GM19452 (cell line): ENCODE data around the gene ACSM6.
"Not testable (repeated sequence)": the region's sequence is repeated elsewhere in the genome, so short reads cannot be mapped to it uniquely, and the experiment has no call there.

ENCODE experiments used
- ATAC-seq: cut with Tn5 transposase; IDR thresholded peaks from one replicate; pipeline ENCODE4 v1.9.1; 2021; ENCODE audit not compliant: unreplicated experiment

ACSM6 gene

GRCh38 chr10:95193944-95194343 is at the start of gene ACSM6:
TSS of gene ACSM6 (plus strand) at chr10:95194238. CDS start at chr10:95194486, 248 bp downstream.
- ATAC-seq = no peak

- no peak for ATAC-seq
These were observed 25.3 kb upstream of the ACSM6 start for GRCh38 chr10:95168694-95169093.

GRCh38 chr10:95169522-95169921 is 24.5 kb upstream of the ACSM6 start:
- ATAC-seq = no peak

- ATAC-seq = no peak
These were observed 23.2 kb upstream of the ACSM6 start for GRCh38 chr10:95170790-95171189.

GRCh38 chr10:95171336-95171735 is 22.7 kb upstream of the ACSM6 start:
- no peak for ATAC-seq

- no peak for ATAC-seq
These were observed 21.2 kb upstream of the ACSM6 start for GRCh38 chr10:95172851-95173250.

- ATAC-seq = no peak
These were observed 17.9 kb upstream of the ACSM6 start for GRCh38 chr10:95176101-95176500.

- no peak for ATAC-seq
These were observed 16.6 kb upstream of the ACSM6 start for GRCh38 chr10:95177429-95177828.

- no peak for ATAC-seq
These were observed 15.8 kb upstream of the ACSM6 start for GRCh38 chr10:95178266-95178665.

GRCh38 chr10:95178797-95179196 is 15.2 kb upstream of the ACSM6 start:
- ATAC-seq = no peak

GRCh38 chr10:95181726-95182125 is 12.3 kb upstream of the ACSM6 start:
- ATAC-seq = no peak

GRCh38 chr10:95183271-95184230 is 10.5 kb upstream of the ACSM6 start:
- peak; percentile 97 for ATAC-seq

GRCh38 chr10:95187617-95188016 is 6.4 kb upstream of the ACSM6 start:
- ATAC-seq = no peak

- ATAC-seq = no peak
These were observed 5.4 kb upstream of the ACSM6 start for GRCh38 chr10:95188593-95188992.

GRCh38 chr10:95196046-95196445 is 2.0 kb downstream of the ACSM6 start:
- ATAC-seq = no peak

- ATAC-seq = no peak
These were observed 7.7 kb downstream of the ACSM6 start for GRCh38 chr10:95201736-95202135.

GRCh38 chr10:95202865-95203264 is 8.8 kb downstream of the ACSM6 start:
- not testable (repeated sequence) for ATAC-seq

GRCh38 chr10:95208702-95209391 is 14.8 kb downstream of the ACSM6 start:
- ATAC-seq = no peak

GRCh38 chr10:95209509-95210127 is 15.6 kb downstream of the ACSM6 start:
- ATAC-seq = no peak

GRCh38 chr10:95211606-95212279 is 17.7 kb downstream of the ACSM6 start:
- no peak for ATAC-seq

GRCh38 chr10:95214369-95214768 is 20.3 kb downstream of the ACSM6 start:
- ATAC-seq = no peak
